GM19193 (cell line): ENCODE measurements around the gene CLCN7.

ENCODE experiments used
- POLR2A ChIP-seq: IDR thresholded peaks from 4 replicates; pipeline ENCODE4 v1.6.1; 2011; ENCODE audit not compliant: insufficient read depth, insufficient read length; ENCODE audit errors: extremely low read depth

Gene CLCN7, protein sequence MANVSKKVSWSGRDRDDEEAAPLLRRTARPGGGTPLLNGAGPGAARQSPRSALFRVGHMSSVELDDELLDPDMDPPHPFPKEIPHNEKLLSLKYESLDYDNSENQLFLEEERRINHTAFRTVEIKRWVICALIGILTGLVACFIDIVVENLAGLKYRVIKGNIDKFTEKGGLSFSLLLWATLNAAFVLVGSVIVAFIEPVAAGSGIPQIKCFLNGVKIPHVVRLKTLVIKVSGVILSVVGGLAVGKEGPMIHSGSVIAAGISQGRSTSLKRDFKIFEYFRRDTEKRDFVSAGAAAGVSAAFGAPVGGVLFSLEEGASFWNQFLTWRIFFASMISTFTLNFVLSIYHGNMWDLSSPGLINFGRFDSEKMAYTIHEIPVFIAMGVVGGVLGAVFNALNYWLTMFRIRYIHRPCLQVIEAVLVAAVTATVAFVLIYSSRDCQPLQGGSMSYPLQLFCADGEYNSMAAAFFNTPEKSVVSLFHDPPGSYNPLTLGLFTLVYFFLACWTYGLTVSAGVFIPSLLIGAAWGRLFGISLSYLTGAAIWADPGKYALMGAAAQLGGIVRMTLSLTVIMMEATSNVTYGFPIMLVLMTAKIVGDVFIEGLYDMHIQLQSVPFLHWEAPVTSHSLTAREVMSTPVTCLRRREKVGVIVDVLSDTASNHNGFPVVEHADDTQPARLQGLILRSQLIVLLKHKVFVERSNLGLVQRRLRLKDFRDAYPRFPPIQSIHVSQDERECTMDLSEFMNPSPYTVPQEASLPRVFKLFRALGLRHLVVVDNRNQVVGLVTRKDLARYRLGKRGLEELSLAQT

GRCh38 chr16:1474796-1475551 is at the start of gene CLCN7:
TSS of gene CLCN7 (minus strand) at chr16:1475028. CDS start at chr16:1474974, 54 bp downstream.
- TF ChIP-seq POLR2A, result peak; percentile 96

DNA sequence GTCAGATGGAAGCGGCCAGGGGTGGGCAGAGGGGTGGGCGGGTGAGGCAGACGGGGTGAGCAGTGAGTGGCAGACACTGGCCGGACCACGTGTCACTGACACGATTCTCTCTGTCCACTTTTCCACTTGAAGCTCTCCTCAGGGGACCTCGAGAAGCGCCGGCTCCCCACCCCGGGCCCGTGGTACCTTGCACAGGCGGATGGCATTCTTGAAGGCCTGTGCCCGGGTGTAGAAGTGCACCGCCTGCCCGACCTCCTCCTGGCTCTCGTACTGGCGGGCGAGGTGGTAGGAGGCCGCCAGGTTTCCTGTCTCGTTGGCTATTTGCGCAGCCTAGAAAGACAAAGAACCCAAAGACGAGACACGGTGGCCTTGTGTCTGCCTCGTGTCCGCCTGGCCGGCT is 49.5 kb upstream of the CLCN7 start:
- no peak for TF ChIP-seq POLR2A

DNA sequence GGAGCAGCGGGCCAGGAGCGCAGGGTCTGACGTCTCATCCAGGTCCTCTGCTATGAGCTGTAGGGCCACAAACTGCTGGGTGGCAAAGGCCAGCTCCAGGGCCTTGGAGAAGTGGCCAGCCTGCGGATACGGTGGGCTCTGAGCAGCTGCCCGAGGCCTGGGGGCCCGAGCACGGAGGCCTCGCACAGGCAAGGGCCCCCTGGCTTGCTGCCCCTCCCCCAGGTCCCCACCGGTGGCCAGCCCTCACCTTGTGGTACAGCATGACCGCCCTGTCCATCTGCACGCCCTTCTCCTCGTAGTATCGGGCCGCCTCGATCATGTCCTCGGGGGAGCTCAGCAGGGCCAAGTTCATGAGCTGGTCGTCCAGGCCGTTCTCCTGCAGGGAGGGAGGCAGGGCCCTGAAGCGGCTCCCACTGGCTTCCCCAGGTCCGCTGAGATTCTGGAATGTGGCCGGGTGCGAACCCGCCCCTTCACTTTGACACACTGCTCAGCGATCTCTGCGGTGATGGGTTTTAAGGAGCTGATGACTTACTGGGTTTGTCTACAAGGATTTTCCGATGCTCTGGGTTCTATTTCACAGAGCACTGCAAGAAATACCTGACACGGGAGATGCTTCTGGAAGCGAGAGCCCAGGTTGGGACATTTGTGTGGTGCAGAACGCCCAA is 48.9 kb upstream of the CLCN7 start:
- TF ChIP-seq POLR2A, result no peak

DNA sequence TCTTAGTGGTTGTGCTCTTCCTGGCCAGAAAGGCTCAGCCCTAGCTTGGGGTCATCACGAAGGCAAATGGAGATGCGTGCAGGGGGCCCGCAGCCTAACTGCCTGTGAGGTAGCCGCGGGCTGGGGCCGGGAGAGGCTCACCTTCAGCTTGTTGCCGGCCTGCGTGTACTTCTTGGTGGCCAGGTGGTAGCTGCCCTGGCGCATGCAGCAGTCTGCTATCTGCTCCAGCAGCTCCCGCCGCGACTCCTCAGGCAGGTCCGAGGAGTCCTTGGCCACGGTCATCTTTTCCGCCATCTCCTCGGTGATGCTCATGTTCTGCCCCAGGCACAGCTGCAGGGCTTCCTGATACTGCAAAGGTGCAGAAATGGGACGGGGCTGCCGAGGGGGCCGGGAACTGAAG is 45.6 kb upstream of the CLCN7 start:
- no peak for TF ChIP-seq POLR2A

GRCh38 chr16:1519831-1520230 is 45.0 kb upstream of the CLCN7 start:
- TF ChIP-seq POLR2A, result no peak

DNA sequence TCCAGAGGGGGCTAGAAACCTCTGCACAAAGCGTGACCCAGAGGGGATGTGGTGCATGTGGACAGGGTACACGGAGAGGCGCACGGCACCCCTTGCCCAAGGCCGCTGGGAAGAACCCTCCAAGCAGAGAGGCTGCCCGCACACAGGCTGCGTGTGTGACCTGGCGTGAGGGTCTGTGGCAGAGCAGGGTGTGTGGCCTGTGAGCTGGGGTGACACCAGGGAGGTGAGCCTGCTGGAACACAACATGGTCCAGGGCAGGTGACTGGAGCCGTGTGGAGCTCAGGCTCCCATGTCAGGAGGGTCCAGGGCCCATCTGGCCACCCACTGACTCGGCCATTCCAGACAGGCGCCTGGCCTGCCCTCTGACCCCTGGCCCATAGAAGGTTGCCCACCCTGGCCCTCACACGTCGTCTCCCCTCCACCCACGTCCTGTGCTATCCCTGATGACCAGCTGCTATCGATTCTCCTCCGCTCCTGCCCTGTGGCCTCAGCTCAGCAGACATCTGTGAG is 43.9 kb upstream of the CLCN7 start:
- TF ChIP-seq POLR2A, result no peak

- TF ChIP-seq POLR2A, result no peak
Measured at GRCh38 chr16:1514507-1514906, 39.7 kb upstream of the CLCN7 start.

GRCh38 chr16:1512774-1513173 is 37.9 kb upstream of the CLCN7 start:
- no peak for TF ChIP-seq POLR2A

GRCh38 chr16:1511662-1512569 is 37.1 kb upstream of the CLCN7 start:
- TF ChIP-seq POLR2A, result no peak

GRCh38 chr16:1510941-1511351 is 36.1 kb upstream of the CLCN7 start:
- TF ChIP-seq POLR2A, result no peak

- no peak for TF ChIP-seq POLR2A
Measured at GRCh38 chr16:1510272-1510671, 35.4 kb upstream of the CLCN7 start.

GRCh38 chr16:1509307-1510221 is 34.7 kb upstream of the CLCN7 start:
- TF ChIP-seq POLR2A, result no peak
